Pons (tissue), 1 donor: ENCODE data around the gene C19orf53.

ENCODE experiments used
- DNase-seq: peaks from one replicate; pipeline ENCODE4 v3.0.0-alpha.2; 2016; ENCODE audit warnings: low spot score

The C19orf53 gene

DNA sequence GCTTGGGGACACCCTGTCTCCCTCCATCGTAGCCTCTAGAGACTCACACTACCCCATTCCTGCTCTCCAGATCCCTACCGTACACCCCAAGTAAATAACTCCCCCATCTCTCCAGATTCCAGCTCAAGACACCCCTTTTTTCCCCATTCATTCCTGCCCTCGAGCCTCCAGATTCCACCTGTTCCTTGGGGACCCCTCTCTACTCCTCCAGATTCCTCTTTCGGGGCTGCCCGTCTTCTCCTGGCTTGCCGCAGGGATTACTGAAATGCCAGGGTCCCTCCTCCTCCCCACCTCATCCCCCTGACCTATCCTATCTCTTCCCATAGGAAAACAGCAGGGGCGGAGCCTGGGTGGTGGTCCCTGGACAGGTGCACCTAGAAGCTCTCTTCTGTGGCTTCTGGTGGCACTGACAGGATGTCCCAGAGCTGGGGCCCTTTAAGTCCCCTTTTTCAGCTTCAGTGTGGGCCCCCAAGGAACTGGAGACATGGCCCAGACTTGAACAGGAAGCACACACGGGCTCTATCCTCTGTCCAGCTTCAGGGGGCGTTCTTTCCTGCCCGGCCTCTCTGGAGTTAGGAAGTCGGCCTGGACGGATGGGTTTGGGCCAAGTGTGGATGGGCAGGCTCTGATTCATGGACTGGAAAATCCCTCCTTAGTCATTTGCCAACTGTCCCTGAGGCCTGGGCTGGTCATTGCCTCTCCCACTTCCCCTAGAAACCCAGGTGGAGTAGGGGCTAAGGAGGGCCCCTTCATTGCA lies 22.2 kb downstream of the C19orf53 start:
- no peak for DNase-seq

- DNase-seq: no peak
Measured at GRCh38 chr19:13797058-13797440, 22.8 kb downstream of the C19orf53 start.

DNA sequence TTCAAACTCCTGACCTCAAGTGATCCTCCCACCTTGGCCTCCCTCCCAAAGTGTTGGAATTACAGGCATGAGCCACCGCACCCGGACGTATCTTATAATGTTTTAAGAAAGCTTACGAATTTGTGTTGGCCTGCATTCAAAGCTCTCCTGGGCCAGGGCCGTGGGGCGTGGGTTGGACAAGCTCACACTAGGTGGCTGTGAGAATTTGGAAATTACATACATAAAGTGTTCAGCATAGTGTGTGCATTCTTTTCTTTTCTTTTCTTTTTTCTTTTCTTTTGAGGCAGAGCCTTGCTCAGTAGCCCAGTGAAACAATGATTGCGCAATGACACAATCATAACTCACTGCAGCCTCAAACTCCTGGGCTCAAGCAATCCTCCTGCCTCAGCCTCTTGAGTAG lies 23.6 kb downstream of the C19orf53 start:
- DNase-seq: no peak

- no peak for DNase-seq
Measured at GRCh38 chr19:13799669-13800068, 25.4 kb downstream of the C19orf53 start.

DNA sequence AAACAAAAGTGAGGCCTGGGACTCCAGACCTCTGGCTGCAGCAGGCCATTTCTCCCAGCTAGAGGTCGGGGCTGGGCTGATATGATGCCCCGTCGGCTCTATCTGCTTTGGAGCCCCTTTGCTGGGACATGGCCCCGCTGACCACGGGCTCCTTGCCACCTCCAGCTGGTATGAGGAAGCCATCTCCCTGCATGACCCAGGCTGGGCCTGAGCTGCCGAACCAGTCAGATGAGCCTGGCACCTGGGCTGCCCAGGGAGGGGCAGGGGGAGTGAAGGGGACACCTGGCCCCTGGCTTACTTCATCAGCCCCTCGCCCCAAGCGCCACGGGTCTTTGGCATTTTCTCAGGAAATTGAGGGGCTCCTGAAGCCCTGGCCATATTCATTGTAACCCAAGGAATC lies 28.8 kb downstream of the C19orf53 start:
- no peak for DNase-seq

- DNase-seq: no peak
Measured at GRCh38 chr19:13804830-13805683, 30.8 kb downstream of the C19orf53 start.

DNA sequence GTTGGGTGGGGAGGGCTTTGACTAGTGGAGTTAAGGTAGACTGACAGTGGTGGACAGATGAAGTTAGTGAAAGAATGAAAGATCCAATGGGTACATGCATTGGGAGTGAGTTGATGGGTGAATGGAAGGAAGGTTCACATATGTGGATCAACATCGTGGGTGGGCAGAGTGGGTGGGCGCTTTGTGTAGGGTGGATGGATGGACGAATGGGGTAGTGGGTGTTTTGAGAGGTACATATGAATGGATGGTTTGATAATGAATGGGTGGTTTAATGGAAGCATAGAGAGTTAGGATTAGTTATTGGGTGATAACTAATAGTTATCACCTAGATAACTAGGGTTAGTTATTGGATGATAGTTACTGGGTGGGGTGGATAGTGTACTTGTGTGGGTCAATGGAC lies 32.5 kb downstream of the C19orf53 start:
- DNase-seq: no peak

- no peak for DNase-seq
Measured at GRCh38 chr19:13807421-13808021, 33.3 kb downstream of the C19orf53 start.

GRCh38 chr19:13808856-13809255 lies 34.6 kb downstream of the C19orf53 start:
- DNase-seq: no peak

DNA sequence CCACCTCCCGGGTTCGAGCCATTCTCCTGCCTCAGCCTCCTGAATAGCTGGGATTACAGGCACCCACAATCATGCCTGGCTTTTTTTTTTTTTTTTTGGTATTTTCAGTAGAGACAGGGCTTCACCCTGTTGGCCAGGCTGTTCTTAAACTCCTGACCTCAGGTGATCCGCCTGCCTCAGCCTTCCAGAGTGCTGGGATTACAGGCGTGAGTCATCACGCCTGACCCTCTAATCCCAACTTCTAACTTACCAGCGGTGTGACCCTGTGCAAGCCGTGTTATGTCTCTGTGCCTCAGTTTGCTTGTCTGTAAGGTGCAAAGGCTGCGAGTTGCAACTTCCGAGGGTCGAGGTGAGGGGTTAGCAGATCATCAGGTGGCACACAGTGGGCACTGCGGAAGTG lies 38.3 kb downstream of the C19orf53 start:
- DNase-seq: no peak

DNA sequence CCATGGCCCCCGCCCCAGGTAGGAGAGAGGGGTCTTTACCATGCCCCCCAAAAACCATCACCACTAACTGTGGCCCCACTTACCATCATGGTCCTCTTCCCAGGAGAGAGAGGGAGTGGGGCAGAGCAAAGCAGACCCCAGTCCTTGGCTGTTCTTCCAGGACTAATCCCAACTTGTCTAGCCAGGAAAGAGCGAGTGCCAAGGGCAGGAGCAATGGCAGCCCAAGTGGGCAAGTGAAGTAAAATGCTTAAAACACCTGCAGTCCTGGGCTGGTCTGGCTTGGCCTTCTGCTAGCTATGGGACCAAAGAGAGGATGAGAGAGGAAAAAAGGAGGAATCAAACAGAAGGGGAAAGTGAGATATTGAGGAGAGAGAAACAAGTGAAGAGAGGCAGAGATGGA lies 38.9 kb downstream of the C19orf53 start:
- DNase-seq: no peak

DNA sequence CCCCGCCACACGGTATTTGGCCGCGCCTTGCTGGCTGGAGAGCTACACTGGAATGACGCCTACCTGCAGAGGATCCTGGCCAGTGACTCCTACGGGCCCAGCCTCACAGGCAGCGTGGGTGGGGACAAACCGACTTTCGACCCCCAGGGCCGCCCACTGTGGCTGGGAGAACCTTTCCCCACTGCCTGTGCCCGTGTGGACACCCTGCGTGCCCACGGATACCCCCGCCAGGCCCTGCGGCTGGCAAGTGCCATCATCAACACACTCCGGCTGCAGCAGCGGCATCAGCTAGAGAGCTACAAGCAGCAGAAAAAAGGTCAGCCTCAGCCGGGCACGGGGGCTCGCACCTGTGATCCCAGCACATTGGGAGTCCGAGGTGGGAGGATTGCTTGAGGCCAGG lies 40.3 kb downstream of the C19orf53 start:
- DNase-seq: no peak

DNA sequence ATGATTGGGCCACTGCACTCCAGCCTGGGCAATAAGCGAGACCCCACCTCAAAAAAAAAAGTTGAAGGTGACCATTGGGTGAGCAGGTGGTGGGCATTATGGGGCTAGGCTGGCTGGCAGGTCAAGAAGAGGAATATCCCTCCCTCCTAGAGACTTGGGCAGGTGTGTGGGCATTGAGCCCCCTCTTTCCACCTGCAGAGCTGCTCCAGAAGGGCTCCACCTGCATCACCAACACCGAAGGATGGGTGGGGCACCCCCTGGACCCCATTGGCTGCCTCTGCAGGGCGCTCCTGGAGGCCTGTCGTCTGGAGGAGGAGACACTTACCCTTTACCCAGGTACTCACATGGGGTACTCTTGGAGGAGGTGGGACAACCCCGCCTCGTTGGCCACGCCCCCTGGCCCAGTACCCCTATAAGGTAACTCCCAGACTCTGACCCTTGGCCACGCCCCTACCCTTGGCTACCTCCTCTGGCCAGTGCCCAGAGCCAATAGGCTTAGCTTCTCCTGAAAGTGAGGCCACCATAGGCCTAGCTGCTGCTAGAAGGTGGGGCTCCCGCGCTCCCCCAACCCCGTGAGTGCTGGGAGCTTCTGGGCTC lies 42.9 kb downstream of the C19orf53 start:
- no peak for DNase-seq

- no peak for DNase-seq
Measured at GRCh38 chr19:13817615-13818371, 43.5 kb downstream of the C19orf53 start.

- DNase-seq: no peak
Measured at GRCh38 chr19:13819238-13819637, 45.0 kb downstream of the C19orf53 start.

- DNase-seq: no peak
Measured at GRCh38 chr19:13821292-13821691, 47.0 kb downstream of the C19orf53 start.

DNA sequence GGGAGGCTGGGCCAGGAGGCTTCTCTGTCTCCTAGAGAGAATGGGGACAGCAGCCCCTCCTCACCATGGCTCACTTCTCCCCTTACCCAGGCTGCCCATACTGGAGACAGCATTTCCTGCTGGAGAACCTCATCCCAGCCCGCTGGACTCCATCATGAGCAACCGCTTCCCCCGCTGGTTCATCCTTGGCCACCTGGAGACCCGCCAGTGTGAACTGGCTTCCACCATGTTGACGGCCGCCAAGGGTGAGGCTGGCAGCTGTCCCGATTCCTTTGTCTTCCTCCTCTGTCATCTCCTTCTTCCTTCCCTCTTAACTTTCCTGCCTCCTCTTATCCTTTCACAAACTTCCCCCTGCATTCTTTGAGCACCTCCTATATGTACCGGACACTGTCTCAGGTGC lies 49.0 kb downstream of the C19orf53 start:
- DNase-seq: no peak

DNA sequence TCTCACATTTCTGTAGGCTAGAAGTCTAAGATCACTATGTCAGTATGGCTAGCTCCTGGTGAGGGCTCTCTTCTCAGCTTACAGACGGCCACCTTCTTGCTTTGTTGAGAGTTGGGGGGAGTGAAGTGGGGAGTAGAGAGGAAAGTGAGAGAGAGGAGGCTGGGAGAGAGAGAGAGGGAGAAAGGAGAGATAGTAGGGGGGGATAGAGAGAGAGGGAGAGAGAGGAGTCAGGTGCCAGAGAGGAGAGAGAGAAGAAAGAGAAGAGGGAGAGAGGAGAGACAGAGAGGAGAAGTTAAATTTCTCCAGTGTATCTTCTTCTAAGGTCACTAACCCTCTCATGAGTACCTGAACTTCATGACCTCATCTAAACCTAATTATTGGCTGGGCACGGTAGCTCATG lies 49.6 kb downstream of the C19orf53 start:
- DNase-seq: no peak

GRCh38 chr19:13824703-13825102 lies 50.4 kb downstream of the C19orf53 start:
- no peak for DNase-seq

DNA sequence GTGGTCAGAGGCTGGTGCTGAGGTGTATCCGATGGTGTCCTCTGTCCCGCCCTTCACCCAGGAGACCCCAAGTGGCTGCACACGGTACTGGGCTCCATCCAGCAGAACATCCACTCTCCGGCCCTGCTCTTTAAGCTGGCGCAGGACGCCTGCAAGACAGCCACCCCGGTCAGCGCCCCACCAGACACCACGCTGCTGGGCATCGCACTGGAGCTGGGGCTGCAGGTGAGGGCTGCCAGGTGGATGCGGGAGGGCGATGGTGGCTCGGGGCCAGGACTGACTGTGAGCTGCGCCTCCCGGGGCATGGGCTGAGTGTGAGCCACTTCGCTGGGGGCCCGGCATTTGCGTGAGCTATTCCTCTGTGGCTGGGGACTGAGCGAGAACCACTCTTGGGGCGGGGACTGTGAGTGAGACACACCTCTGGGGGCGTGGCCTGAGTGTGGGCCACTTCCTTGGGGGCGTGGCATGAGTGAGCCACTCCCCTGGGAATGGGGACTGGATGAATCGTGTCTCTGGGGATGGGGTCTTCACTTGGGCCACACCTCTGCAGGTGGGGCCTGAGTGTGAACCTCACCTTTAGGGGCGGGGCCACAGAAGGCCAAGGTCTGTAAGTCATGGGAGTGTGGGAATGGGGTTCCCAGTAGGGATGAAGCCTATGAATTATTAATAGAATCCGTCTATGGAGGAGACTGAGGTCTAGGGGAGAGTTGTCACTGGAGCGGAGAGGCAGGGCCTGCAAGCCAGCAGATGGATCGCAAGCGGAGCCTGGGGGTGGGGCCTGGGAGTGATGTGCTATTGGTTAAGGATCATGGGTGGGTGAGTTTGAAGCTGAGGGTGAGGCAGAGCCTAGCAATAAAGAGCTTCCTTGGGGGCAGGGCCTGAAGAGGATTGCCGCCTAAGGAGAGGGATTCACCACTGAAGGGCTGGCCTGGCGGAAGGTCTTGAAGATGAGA lies 51.5 kb downstream of the C19orf53 start:
- DNase-seq: no peak
